Measurements from ENCODE around the gene SCO2. TPM values are rescaled to one million over a fixed set of nuclear protein-coding genes. Genes with fewer than 3 reads are reported as not detected.
A peak's percentile ranks its signal among the peaks of the same experiment; 100 is the strongest.

The SCO2 gene, protein sequence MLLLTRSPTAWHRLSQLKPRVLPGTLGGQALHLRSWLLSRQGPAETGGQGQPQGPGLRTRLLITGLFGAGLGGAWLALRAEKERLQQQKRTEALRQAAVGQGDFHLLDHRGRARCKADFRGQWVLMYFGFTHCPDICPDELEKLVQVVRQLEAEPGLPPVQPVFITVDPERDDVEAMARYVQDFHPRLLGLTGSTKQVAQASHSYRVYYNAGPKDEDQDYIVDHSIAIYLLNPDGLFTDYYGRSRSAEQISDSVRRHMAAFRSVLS
- 0.60 and 0.63 TPM in 2 replicates for polyA plus RNA-seq (2013)

DNA sequence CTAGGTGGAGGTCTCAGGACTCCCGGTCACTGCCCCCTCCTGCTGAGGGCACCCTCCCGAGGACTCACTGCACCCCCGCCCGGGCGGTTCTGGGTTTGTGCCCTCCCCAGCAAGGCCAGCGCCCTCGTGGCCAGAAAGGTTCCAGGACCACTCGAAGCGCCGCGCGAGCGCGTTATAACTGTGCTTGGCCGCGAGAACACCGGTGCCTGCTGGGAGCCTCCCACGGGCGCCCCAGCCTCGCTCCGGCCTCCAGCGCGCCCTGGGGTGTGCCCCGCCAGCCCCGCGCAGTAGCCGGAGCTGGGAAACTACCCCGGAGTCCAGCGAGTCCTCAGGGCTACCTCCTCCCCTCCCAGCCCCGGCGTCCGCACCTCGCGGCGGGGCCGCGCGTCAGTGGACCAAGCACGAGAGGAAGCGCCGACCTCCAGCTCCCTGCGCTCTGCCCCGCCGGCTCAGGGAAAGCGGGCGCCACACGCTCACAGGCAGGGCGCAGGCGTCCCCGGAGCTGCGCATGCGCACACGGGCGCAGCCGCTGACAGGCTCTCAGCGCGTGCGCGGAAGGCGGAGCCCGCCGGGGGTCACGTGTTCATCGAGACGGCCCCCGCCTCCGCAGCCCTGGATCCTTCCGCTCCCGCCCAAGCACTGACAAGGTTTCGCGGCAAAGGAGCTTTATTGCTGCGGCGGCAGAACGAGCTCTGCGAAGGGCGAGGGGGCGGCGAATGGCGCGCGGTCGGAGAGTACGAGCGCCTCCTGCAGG lies at the start of gene SCO2:
Gene SCO2, minus strand, starts transcription at position 495 of the 754 bp plus-strand sequence. CDS start 1,187 bp downstream, outside the sequence.
- Histone ChIP-seq H3K27ac (ENCODE audit: low read depth, low read length) (peak within 1 kb of the TSS; percentile 88), H3K79me2 (ENCODE audit: control insufficient read depth, insufficient read depth, low read length, poor library complexity) (peaks cover 17% of the 10 kb centered on the region), H3K27me3 (ENCODE audit: insufficient read depth, low read length) (no peaks in the 10 kb centered on the region), H3K4ac (ENCODE audit: low read depth, low read length) (peak within 1 kb of the TSS; percentile 75), H3K23ac (ENCODE audit: low read length) (no peak within 1 kb of the TSS), H2AK5ac (ENCODE audit: low read length) (peak within 1 kb of the TSS; percentile 62), H3K4me3 (ENCODE audit: low read depth, low read length) (peak within 1 kb of the TSS; percentile 77), H4K91ac (ENCODE audit: low read depth, low read length) (peak within 1 kb of the TSS; percentile 89), H2BK5ac (ENCODE audit: low read depth, low read length, poor library complexity) (peak within 1 kb of the TSS; percentile 70), H2AFZ (ENCODE audit: insufficient read depth, low read length, poor library complexity) (peak within 1 kb of the TSS; percentile 50), H2BK12ac (ENCODE audit: low read length) (no peak within 1 kb of the TSS), H3K9ac (ENCODE audit: low read length) (peak within 1 kb of the TSS; percentile 86), H3K36me3 (ENCODE audit: control insufficient read depth in 1 of 2, insufficient read depth in 2 of 2, low read length in 2 of 2) (peaks cover 36 to 40% of the 10 kb centered on the region in 2 experiments), H3K79me1 (ENCODE audit: low read length) (peaks cover 25% of the 10 kb centered on the region), H3K9me3 (ENCODE audit: insufficient read depth, low read depth, low read length) (no peaks in the 10 kb centered on the region), H3K4me1 (ENCODE audit: control insufficient read depth in 1 of 2, insufficient read depth in 2 of 2, low read length in 2 of 2) (peaks cover 21 to 36% of the 10 kb centered on the region in 2 experiments), H4K12ac (ENCODE audit: low read depth, low read length) (peak within 1 kb of the TSS; percentile 57), H2BK120ac (ENCODE audit: insufficient read depth, low read length, poor library complexity) (peak within 1 kb of the TSS; percentile 79), H3K18ac (ENCODE audit: low read length) (peak within 1 kb of the TSS; percentile 78), H3K14ac (ENCODE audit: low read length) (peak within 1 kb of the TSS; percentile 80), H3K4me2 (ENCODE audit: low read length) (peak within 1 kb of the TSS; percentile 85), H4K8ac (ENCODE audit: low read depth, low read length) (peak within 1 kb of the TSS; percentile 86)
- DNase-seq, result peak; percentile 97 to 100
- WGBS (ENCODE audit: extremely low coverage, insufficient coverage, insufficient read length), result no CpG with 5 or more reads among the region's 84 CpGs

DNA sequence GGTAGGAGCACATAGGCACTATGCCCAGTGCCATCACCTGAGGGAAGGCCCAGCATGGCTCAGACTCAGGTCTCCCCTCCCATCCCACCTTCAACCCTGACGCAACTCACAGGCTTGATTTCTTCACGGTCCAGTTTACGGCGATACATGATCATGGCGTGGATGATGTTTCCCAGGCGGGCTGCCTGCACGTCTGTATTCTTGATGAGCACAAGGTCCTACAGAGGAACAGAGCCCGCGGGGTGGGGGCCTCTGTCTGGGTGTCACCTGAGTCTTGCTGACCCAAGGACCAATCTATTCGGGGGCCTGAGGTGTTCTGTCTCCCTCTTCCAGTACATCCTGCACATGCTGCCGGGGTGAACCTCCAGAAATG lies 49.0 kb upstream of the SCO2 start:
- no peak overlapping the region for H3K23ac ChIP-seq (ENCODE audit: low read length)
- H3K27me3 ChIP-seq (ENCODE audit: insufficient read depth, low read length), result no peaks in the 10 kb centered on the region
- DNase-seq, result no peak
- no peak overlapping the region for H3K9ac ChIP-seq (ENCODE audit: low read length)
- H2BK120ac ChIP-seq (ENCODE audit: insufficient read depth, low read length, poor library complexity), result no peak overlapping the region
- H4K12ac ChIP-seq (ENCODE audit: low read depth, low read length), result no peak overlapping the region
- no peak overlapping the region for H2BK5ac ChIP-seq (ENCODE audit: low read depth, low read length, poor library complexity)
- no peak overlapping the region for H2BK12ac ChIP-seq (ENCODE audit: low read length)
- no peak overlapping the region for H3K27ac ChIP-seq (ENCODE audit: low read depth, low read length)
- H3K79me2 ChIP-seq (ENCODE audit: control insufficient read depth, insufficient read depth, low read length, poor library complexity), result no peaks in the 10 kb centered on the region
- H3K4me3 ChIP-seq (ENCODE audit: low read depth, low read length), result no peak overlapping the region
- H3K79me1 ChIP-seq (ENCODE audit: low read length), result no peaks in the 10 kb centered on the region
- H3K4ac ChIP-seq (ENCODE audit: low read depth, low read length), result no peak overlapping the region
- no peak overlapping the region for H2AK5ac ChIP-seq (ENCODE audit: low read length)
- H3K4me1 ChIP-seq (ENCODE audit: control insufficient read depth in 1 of 2, insufficient read depth in 2 of 2, low read length in 2 of 2), result no peaks in the 10 kb centered on the region
- WGBS (ENCODE audit: extremely low coverage, insufficient coverage, insufficient read length), result no CpG with 5 or more reads among the region's 11 CpGs
- H3K36me3 ChIP-seq (ENCODE audit: control insufficient read depth in 1 of 2, insufficient read depth in 2 of 2, low read length in 2 of 2), result peaks cover 73 to 79% of the 10 kb centered on the region in 2 experiments
- H3K14ac ChIP-seq (ENCODE audit: low read length), result no peak overlapping the region
- no peak overlapping the region for H3K18ac ChIP-seq (ENCODE audit: low read length)
- H2AFZ ChIP-seq (ENCODE audit: insufficient read depth, low read length, poor library complexity), result no peak overlapping the region
- H3K9me3 ChIP-seq (ENCODE audit: insufficient read depth, low read depth, low read length), result peaks cover 4% of the 10 kb centered on the region
- no peak overlapping the region for H4K8ac ChIP-seq (ENCODE audit: low read depth, low read length)
- no peak overlapping the region for H4K91ac ChIP-seq (ENCODE audit: low read depth, low read length)
- H3K4me2 ChIP-seq (ENCODE audit: low read length), result no peak overlapping the region

DNA sequence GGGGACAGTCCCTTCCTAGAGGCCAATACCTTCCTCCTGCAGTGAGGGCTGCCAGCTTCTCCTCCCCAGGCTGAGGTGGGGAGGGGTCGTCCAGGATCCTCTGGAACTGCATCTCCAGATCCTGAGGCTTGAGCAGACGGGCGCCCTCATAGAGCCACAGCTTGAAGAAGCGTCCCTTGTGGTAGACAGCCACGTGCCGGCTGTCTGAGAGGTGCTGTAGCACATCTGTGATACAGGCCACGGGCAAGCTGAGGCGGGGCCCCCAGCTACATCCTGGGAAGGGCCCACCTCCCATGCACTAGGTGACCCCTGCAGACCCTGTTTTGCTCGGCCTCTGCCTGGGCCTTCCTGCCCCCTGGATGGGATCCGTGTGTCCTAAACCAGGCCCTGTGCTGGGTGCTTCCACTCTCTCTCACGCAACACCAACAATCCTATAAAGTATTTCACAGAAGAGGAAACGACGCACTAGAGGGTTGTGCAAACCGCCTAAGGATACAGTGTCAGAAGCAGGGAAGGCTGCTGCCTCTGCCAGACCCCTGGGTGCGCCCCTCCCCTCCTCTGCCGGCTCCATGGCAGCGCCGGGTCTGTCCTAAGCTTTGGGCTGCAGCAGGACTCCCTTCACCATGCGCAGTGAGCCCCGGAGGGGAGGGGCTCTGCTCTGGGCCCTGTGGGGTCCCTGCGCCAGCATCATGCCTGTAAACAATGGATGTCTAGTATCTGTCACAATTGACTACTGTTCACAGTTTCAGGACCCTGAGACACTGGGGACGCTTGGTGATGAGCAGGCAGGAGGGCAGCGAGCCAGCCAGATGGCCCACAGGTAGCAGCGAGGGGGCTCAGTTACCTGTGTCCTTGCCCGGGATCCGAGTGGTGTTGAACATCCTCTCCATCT lies 48.3 kb upstream of the SCO2 start:
- Histone ChIP-seq H3K36me3 (ENCODE audit: control insufficient read depth in 1 of 2, insufficient read depth in 2 of 2, low read length in 2 of 2) (peaks cover 73 to 78% of the 10 kb centered on the region in 2 experiments), H3K14ac (ENCODE audit: low read length) (no peak overlapping the region), H3K79me1 (ENCODE audit: low read length) (no peaks in the 10 kb centered on the region), H3K27ac (ENCODE audit: low read depth, low read length) (no peak overlapping the region), H3K18ac (ENCODE audit: low read length) (no peak overlapping the region), H4K91ac (ENCODE audit: low read depth, low read length) (no peak overlapping the region), H3K9me3 (ENCODE audit: insufficient read depth, low read depth, low read length) (peaks cover 4% of the 10 kb centered on the region), H2AK5ac (ENCODE audit: low read length) (no peak overlapping the region), H2BK5ac (ENCODE audit: low read depth, low read length, poor library complexity) (no peak overlapping the region), H4K8ac (ENCODE audit: low read depth, low read length) (no peak overlapping the region), H3K79me2 (ENCODE audit: control insufficient read depth, insufficient read depth, low read length, poor library complexity) (no peaks in the 10 kb centered on the region), H2AFZ (ENCODE audit: insufficient read depth, low read length, poor library complexity) (no peak overlapping the region), H2BK120ac (ENCODE audit: insufficient read depth, low read length, poor library complexity) (no peak overlapping the region), H4K12ac (ENCODE audit: low read depth, low read length) (no peak overlapping the region), H3K4ac (ENCODE audit: low read depth, low read length) (no peak overlapping the region), H3K9ac (ENCODE audit: low read length) (no peak overlapping the region), H3K23ac (ENCODE audit: low read length) (no peak overlapping the region), H3K4me2 (ENCODE audit: low read length) (no peak overlapping the region), H3K4me3 (ENCODE audit: low read depth, low read length) (no peak overlapping the region), H3K4me1 (ENCODE audit: control insufficient read depth in 1 of 2, insufficient read depth in 2 of 2, low read length in 2 of 2) (no peaks in the 10 kb centered on the region), H3K27me3 (ENCODE audit: insufficient read depth, low read length) (no peaks in the 10 kb centered on the region), H2BK12ac (ENCODE audit: low read length) (no peak overlapping the region)
- WGBS (ENCODE audit: extremely low coverage, insufficient coverage, insufficient read length), result no CpG with 5 or more reads among the region's 26 CpGs
- no peak for DNase-seq

- no peak overlapping the region for H3K4ac ChIP-seq (ENCODE audit: low read depth, low read length)
- no peaks in the 10 kb centered on the region for H3K79me1 ChIP-seq (ENCODE audit: low read length)
- no peaks in the 10 kb centered on the region for H3K4me1 ChIP-seq (ENCODE audit: control insufficient read depth in 1 of 2, insufficient read depth in 2 of 2, low read length in 2 of 2)
- peaks cover 4% of the 10 kb centered on the region for H3K9me3 ChIP-seq (ENCODE audit: insufficient read depth, low read depth, low read length)
- no peak overlapping the region for H3K23ac ChIP-seq (ENCODE audit: low read length)
- DNase-seq, result no peak
- H3K4me3 ChIP-seq (ENCODE audit: low read depth, low read length), result no peak overlapping the region
- H3K27ac ChIP-seq (ENCODE audit: low read depth, low read length), result no peak overlapping the region
- WGBS (ENCODE audit: extremely low coverage, insufficient coverage, insufficient read length), result no CpG with 5 or more reads among the region's 11 CpGs
- H2BK5ac ChIP-seq (ENCODE audit: low read depth, low read length, poor library complexity), result no peak overlapping the region
- H2BK12ac ChIP-seq (ENCODE audit: low read length), result no peak overlapping the region
- H4K91ac ChIP-seq (ENCODE audit: low read depth, low read length), result no peak overlapping the region
- no peak overlapping the region for H2AK5ac ChIP-seq (ENCODE audit: low read length)
- H3K4me2 ChIP-seq (ENCODE audit: low read length), result no peak overlapping the region
- no peak overlapping the region for H4K8ac ChIP-seq (ENCODE audit: low read depth, low read length)
- no peaks in the 10 kb centered on the region for H3K27me3 ChIP-seq (ENCODE audit: insufficient read depth, low read length)
- H3K79me2 ChIP-seq (ENCODE audit: control insufficient read depth, insufficient read depth, low read length, poor library complexity), result no peaks in the 10 kb centered on the region
- H4K12ac ChIP-seq (ENCODE audit: low read depth, low read length), result no peak overlapping the region
- H3K36me3 ChIP-seq (ENCODE audit: control insufficient read depth in 1 of 2, insufficient read depth in 2 of 2, low read length in 2 of 2), result peaks cover 73 to 81% of the 10 kb centered on the region in 2 experiments
- no peak overlapping the region for H3K9ac ChIP-seq (ENCODE audit: low read length)
- no peak overlapping the region for H3K14ac ChIP-seq (ENCODE audit: low read length)
- H3K18ac ChIP-seq (ENCODE audit: low read length), result no peak overlapping the region
- no peak overlapping the region for H2AFZ ChIP-seq (ENCODE audit: insufficient read depth, low read length, poor library complexity)
- no peak overlapping the region for H2BK120ac ChIP-seq (ENCODE audit: insufficient read depth, low read length, poor library complexity)
These were observed 47.6 kb upstream of the SCO2 start for GRCh38 chr22:50572965-50573364.

All from trophoblast cell (in vitro differentiated cells and primary cell).